ENCODE data around the gene HYKK. TPM values are rescaled to one million over a fixed set of nuclear protein-coding genes. Genes with fewer than 3 reads are reported as not detected.
A peak's percentile ranks its signal among the peaks of the same experiment; 100 is the strongest.

HYKK gene
- total and polyA plus RNA-seq, 9 of the 15 experiments (the other 6 are each of a cell fraction or from before 2014, with no cell fraction given) = 1.9 to 6.1 (median 4.3) TPM

DNA sequence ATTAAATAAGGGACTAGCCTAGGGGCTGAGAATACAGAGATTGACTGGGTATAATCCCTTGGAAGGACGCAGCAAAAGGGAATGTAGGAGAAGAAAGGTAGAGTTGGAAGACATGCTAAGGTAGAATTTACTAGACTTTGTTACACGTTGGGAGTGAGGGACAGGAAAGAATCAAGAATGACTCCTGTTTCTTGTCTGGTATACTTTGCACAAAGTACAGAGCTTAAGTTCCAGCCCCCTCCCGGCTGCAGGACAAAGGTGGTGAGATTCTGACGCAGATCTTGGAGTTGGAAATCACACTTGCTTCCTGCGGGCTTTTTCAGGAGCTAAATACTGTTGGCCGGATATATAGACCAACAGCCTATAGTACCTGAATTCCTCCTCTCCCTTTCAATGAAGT, 895 bp downstream of the HYKK start:
- no peaks in the 10 kb centered on the region for H3K36me3 ChIP-seq (ENCODE audit: control insufficient read depth, insufficient read depth, low read length)
- CTCF ChIA-PET (ENCODE audit: low intra/inter-chr PET ratio) = no interaction called here
- H3K27ac ChIP-seq (ENCODE audit: extremely low read depth, low read depth, low read length) = no peak overlapping the region
- H2AFZ ChIP-seq (ENCODE audit: low read depth, low read length) = peak overlapping the region; percentile 98
- FAIRE-seq (no peak), DNase-seq (ENCODE audit: extremely low read depth in 1 of 4, low spot score in 3 of 4) (peak in 1 of 4 experiments; percentile 8), ATAC-seq (no peak)
- H3K4me1 ChIP-seq (replicated peaks in 1 of 2; ENCODE audit: control insufficient read depth in 2 of 2, insufficient read depth in 2 of 2, low read length in 2 of 2) = peaks cover 4 to 10% of the 10 kb centered on the region in 2 experiments; a peak in 4 of 5 replicates
- no peaks in the 10 kb centered on the region for H4K20me1 ChIP-seq (replicated peaks; ENCODE audit: control insufficient read depth, insufficient read depth, low read length)
- no peaks in the 10 kb centered on the region for H3K9me1 ChIP-seq (ENCODE audit: control insufficient read depth, insufficient read depth, low read length)
- TSS peak; percentile 44 for BruUV-seq (replicated peaks)
- peak overlapping the region; percentile 92 for H3K4me2 ChIP-seq (ENCODE audit: insufficient read depth, low read length)
- no peaks in the 10 kb centered on the region for H3K27me3 ChIP-seq (ENCODE audit: control insufficient read depth in 2 of 2, insufficient read depth in 2 of 2, low read length in 2 of 2)
- no peaks in the 10 kb centered on the region for H3K9me3 ChIP-seq (replicated peaks; ENCODE audit: control insufficient read depth, insufficient read depth, low read depth, low read length)
- peak overlapping the region; percentile 58 to 92; a peak in 3 of 4 replicates for H3K9ac ChIP-seq (ENCODE audit: insufficient read depth in 1 of 2, low read depth in 2 of 2, low read length in 2 of 2)
- intact Hi-C loops (cut with micrococcal nuclease) (loop anchor here (5.0 kb wide), 1 partner anchor 34 kb away; the partner anchor contains the start of gene PSMA4), in situ Hi-C loops (cut with MboI) (no loop called here)
- H3K79me2 ChIP-seq (ENCODE audit: control insufficient read depth, insufficient read depth, low read length) = no peaks in the 10 kb centered on the region
- 22% methylated on average over 6 of the region's 6 CpGs for WGBS (ENCODE audit: insufficient coverage, low coverage, missing lambda C conversion rate)
- H3K4me3 ChIP-seq = peak overlapping the region; percentile 60
- POLR2A ChIA-PET = interaction anchor here (0.6 to 1.6 kb wide), 5 partner anchors 9 to 163 kb away, joined by 3 to 5 read pairs (median 3); partner anchors contain the start of gene PSMA4
- TF ChIP-seq, protein P1, sequence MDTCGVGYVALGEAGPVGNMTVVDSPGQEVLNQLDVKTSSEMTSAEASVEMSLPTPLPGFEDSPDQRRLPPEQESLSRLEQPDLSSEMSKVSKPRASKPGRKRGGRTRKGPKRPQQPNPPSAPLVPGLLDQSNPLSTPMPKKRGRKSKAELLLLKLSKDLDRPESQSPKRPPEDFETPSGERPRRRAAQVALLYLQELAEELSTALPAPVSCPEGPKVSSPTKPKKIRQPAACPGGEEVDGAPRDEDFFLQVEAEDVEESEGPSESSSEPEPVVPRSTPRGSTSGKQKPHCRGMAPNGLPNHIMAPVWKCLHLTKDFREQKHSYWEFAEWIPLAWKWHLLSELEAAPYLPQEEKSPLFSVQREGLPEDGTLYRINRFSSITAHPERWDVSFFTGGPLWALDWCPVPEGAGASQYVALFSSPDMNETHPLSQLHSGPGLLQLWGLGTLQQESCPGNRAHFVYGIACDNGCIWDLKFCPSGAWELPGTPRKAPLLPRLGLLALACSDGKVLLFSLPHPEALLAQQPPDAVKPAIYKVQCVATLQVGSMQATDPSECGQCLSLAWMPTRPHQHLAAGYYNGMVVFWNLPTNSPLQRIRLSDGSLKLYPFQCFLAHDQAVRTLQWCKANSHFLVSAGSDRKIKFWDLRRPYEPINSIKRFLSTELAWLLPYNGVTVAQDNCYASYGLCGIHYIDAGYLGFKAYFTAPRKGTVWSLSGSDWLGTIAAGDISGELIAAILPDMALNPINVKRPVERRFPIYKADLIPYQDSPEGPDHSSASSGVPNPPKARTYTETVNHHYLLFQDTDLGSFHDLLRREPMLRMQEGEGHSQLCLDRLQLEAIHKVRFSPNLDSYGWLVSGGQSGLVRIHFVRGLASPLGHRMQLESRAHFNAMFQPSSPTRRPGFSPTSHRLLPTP (IDR thresholded peaks at IDR 0.05; ENCODE audit: borderline replicate concordance, extremely low read depth, insufficient read length) = no peak
- TF ChIP-seq, protein P2, sequence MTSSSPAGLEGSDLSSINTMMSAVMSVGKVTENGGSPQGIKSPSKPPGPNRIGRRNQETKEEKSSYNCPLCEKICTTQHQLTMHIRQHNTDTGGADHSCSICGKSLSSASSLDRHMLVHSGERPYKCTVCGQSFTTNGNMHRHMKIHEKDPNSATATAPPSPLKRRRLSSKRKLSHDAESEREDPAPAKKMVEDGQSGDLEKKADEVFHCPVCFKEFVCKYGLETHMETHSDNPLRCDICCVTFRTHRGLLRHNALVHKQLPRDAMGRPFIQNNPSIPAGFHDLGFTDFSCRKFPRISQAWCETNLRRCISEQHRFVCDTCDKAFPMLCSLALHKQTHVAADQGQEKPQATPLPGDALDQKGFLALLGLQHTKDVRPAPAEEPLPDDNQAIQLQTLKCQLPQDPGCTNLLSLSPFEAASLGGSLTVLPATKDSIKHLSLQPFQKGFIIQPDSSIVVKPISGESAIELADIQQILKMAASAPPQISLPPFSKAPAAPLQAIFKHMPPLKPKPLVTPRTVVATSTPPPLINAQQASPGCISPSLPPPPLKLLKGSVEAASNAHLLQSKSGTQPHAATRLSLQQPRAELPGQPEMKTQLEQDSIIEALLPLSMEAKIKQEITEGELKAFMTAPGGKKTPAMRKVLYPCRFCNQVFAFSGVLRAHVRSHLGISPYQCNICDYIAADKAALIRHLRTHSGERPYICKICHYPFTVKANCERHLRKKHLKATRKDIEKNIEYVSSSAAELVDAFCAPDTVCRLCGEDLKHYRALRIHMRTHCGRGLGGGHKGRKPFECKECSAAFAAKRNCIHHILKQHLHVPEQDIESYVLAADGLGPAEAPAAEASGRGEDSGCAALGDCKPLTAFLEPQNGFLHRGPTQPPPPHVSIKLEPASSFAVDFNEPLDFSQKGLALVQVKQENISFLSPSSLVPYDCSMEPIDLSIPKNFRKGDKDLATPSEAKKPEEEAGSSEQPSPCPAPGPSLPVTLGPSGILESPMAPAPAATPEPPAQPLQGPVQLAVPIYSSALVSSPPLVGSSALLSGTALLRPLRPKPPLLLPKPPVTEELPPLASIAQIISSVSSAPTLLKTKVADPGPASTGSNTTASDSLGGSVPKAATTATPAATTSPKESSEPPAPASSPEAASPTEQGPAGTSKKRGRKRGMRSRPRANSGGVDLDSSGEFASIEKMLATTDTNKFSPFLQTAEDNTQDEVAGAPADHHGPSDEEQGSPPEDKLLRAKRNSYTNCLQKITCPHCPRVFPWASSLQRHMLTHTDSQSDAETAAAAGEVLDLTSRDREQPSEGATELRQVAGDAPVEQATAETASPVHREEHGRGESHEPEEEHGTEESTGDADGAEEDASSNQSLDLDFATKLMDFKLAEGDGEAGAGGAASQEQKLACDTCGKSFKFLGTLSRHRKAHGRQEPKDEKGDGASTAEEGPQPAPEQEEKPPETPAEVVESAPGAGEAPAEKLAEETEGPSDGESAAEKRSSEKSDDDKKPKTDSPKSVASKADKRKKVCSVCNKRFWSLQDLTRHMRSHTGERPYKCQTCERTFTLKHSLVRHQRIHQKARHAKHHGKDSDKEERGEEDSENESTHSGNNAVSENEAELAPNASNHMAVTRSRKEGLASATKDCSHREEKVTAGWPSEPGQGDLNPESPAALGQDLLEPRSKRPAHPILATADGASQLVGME (CRISPR knock-in tag; IDR thresholded peaks at IDR 0.05) = no peak
- no peak for TF ChIP-seq ZNF76 (CRISPR knock-in tag; IDR thresholded peaks at IDR 0.05; ENCODE audit: borderline replicate concordance)
- TF ChIP-seq PPARD (CRISPR knock-in tag; IDR thresholded peaks at IDR 0.05) = no peak
- no peak for TF ChIP-seq RNF2 (IDR thresholded peaks at IDR 0.05)
- no peak for TF ChIP-seq KAT2B (IDR thresholded peaks at IDR 0.05; ENCODE audit: low read depth, low read length)
- no peak for TF ChIP-seq ZSCAN32 (CRISPR knock-in tag; IDR thresholded peaks at IDR 0.05)
- TF ChIP-seq ZNF644 (tag; IDR thresholded peaks at IDR 0.05; ENCODE audit: low read depth) = no peak
- TF ChIP-seq HDGF (IDR thresholded peaks at IDR 0.05) = no peak
- TF ChIP-seq, protein P3, sequence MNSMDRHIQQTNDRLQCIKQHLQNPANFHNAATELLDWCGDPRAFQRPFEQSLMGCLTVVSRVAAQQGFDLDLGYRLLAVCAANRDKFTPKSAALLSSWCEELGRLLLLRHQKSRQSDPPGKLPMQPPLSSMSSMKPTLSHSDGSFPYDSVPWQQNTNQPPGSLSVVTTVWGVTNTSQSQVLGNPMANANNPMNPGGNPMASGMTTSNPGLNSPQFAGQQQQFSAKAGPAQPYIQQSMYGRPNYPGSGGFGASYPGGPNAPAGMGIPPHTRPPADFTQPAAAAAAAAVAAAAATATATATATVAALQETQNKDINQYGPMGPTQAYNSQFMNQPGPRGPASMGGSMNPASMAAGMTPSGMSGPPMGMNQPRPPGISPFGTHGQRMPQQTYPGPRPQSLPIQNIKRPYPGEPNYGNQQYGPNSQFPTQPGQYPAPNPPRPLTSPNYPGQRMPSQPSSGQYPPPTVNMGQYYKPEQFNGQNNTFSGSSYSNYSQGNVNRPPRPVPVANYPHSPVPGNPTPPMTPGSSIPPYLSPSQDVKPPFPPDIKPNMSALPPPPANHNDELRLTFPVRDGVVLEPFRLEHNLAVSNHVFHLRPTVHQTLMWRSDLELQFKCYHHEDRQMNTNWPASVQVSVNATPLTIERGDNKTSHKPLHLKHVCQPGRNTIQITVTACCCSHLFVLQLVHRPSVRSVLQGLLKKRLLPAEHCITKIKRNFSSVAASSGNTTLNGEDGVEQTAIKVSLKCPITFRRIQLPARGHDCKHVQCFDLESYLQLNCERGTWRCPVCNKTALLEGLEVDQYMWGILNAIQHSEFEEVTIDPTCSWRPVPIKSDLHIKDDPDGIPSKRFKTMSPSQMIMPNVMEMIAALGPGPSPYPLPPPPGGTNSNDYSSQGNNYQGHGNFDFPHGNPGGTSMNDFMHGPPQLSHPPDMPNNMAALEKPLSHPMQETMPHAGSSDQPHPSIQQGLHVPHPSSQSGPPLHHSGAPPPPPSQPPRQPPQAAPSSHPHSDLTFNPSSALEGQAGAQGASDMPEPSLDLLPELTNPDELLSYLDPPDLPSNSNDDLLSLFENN (IDR thresholded peaks at IDR 0.05; ENCODE audit: low read depth in 2 of 2, low read length in 2 of 2) = no peak
